Measurements from ENCODE around the gene LINC00632.
A peak's percentile ranks its signal among the peaks of the same experiment; 100 is the strongest.
"Not testable (repeated sequence)": the region's sequence is repeated elsewhere in the genome, so short reads cannot be mapped to it uniquely, and the experiment has no call there.

The LINC00632 gene

GRCh38 chrX:140709421-140709846, at the start of gene LINC00632:
Gene LINC00632, plus strand, starts transcription at chrX:140709759.
- peak; percentile 32 to 57 for DNase-seq

GRCh38 chrX:140661643-140662042, 47.9 kb upstream of the LINC00632 start:
- DNase-seq, result no peak

GRCh38 chrX:140664939-140665338, 44.6 kb upstream of the LINC00632 start:
- DNase-seq, result no peak

- DNase-seq, result no peak
Observed at GRCh38 chrX:140672840-140673731, 36.5 kb upstream of the LINC00632 start.

- no peak for DNase-seq
Observed at GRCh38 chrX:140687706-140688105, 21.9 kb upstream of the LINC00632 start.

GRCh38 chrX:140691596-140691995, 18.0 kb upstream of the LINC00632 start:
- not testable (repeated sequence) for DNase-seq

GRCh38 chrX:140697618-140698017, 11.9 kb upstream of the LINC00632 start:
- no peak for DNase-seq

GRCh38 chrX:140701480-140701879, 8.1 kb upstream of the LINC00632 start:
- peak in 1 of 2 experiments; percentile 8 for DNase-seq

- peak in 1 of 2 experiments; percentile 71 for DNase-seq
Observed at GRCh38 chrX:140710710-140711109, 1.2 kb downstream of the LINC00632 start.

- no peak for DNase-seq
Observed at GRCh38 chrX:140711894-140712293, 2.3 kb downstream of the LINC00632 start.

GRCh38 chrX:140712413-140713173, 3.0 kb downstream of the LINC00632 start:
- DNase-seq, result peak in 1 of 2 experiments; percentile 32

GRCh38 chrX:140713174-140713539, 3.6 kb downstream of the LINC00632 start:
- no peak for DNase-seq

GRCh38 chrX:140715787-140716186, 6.2 kb downstream of the LINC00632 start:
- DNase-seq, result no peak

- no peak for DNase-seq
Observed at GRCh38 chrX:140723121-140723715, 13.7 kb downstream of the LINC00632 start.

GRCh38 chrX:140724309-140724708, 14.8 kb downstream of the LINC00632 start:
- DNase-seq, result no peak

- DNase-seq, result no peak
Observed at GRCh38 chrX:140724736-140725135, 15.2 kb downstream of the LINC00632 start.

GRCh38 chrX:140725500-140725899, 15.9 kb downstream of the LINC00632 start:
- DNase-seq, result no peak

- DNase-seq, result peak in 1 of 2 experiments; percentile 18
Observed at GRCh38 chrX:140733766-140734342, 24.3 kb downstream of the LINC00632 start.

GRCh38 chrX:140744085-140744484, 34.5 kb downstream of the LINC00632 start:
- no peak for DNase-seq

- no peak for DNase-seq
Observed at GRCh38 chrX:140756941-140757340, 47.4 kb downstream of the LINC00632 start.

- DNase-seq, result peak in 1 of 2 experiments; percentile 11
Observed at GRCh38 chrX:140762061-140762460, 52.5 kb downstream of the LINC00632 start.

- no peak for DNase-seq
Observed at GRCh38 chrX:140764401-140764919, 54.9 kb downstream of the LINC00632 start.

Data from cerebellar nuclear complex (tissue), 1 donor.